GM18868 (cell line): ENCODE results near the gene GRK7.

Experiments used
- ATAC-seq: cut with Tn5 transposase; IDR thresholded peaks from one replicate; pipeline ENCODE4 v1.9.1; 2021; ENCODE audit warnings: mild to moderate bottlenecking, moderate library complexity; ENCODE audit not compliant: unreplicated experiment

GRK7 gene

GRCh38 chr3:141763088-141763750, at the start of gene GRK7:
Gene GRK7 (plus strand): TSS chr3:141763408. CDS start chr3:141778285, 14,877 bp downstream.
- ATAC-seq = no peak

DNA sequence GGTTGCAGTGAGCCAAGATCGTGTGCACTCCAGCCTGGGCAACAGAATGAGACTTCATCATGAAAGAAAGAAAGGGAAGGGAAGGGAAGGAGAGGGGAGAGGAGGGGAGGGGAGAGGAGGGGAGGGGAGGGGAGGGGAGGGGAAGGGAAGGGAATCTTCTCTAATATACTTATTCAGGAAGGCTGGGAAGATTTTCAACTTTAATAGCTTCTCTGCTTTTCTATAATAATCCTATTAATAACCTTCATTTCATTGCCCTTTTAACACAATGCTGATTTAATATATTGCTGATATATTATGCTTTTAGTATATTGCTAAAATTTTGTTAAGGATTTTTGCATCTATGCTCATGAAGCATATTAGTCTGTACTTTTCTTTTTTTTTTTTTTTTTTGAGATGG, 48.5 kb upstream of the GRK7 start:
- no peak for ATAC-seq

GRCh38 chr3:141722081-141722480, 41.1 kb upstream of the GRK7 start:
- no peak for ATAC-seq

DNA sequence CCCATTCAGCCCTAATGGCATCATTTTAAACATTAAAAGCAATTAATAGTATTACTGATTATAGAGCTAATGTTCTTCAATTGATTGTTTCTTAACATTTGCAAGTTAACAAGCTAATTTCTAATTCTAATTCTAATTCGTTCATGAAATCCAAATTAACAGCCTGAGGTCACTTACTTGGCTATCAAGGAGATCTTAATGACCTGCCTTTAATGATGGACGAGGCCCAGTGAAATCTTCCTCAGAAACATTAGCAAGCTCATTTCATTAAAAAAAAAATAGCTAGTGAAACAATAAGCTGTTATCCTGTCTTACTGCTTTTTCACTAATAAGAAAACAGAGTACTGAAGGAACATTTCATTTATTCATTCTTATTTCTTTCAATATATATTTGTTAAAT, 40.6 kb upstream of the GRK7 start:
- ATAC-seq = no peak

DNA sequence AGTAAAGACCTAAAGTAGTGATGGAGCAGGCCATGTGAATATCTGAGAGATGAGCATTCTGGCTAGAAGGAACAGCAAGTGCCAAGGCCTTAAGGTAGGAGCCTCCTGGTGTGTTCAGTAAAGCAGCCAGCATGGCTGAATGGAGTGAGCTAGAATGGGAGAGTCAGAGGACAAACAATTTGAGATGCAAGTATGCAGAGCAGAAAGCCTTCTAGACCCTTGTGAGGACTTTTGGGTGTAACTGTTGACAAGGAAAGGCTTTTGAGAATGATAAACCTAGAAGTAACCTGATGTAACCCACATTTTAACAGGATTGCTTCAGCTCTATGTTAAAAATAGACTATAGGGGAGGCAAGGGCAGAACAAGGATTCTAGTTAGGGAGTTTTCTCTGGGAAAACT, 40.0 kb upstream of the GRK7 start:
- no peak for ATAC-seq

GRCh38 chr3:141724186-141724585, 39.0 kb upstream of the GRK7 start:
- ATAC-seq = no peak

DNA sequence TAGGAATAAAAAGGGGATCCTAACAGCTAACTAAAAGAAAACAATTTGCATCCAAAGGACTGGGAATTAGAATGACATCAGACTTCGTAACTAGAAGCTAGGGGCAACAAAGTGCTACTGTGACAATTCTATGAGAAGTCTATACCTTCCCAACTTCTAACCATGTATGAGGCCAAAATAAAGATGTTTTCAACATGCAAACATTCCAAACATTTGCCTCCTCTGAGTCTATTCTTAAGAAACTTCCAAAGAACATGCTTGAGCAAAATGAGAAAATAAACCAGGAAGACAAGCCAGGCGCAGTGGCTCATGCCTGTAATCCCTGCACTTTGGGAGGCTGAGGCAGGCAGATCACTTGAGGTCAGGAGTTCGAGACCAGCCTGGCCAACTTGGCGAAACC, 38.2 kb upstream of the GRK7 start:
- no peak for ATAC-seq

- no peak for ATAC-seq
Measured at GRCh38 chr3:141726483-141726882, 36.7 kb upstream of the GRK7 start.

DNA sequence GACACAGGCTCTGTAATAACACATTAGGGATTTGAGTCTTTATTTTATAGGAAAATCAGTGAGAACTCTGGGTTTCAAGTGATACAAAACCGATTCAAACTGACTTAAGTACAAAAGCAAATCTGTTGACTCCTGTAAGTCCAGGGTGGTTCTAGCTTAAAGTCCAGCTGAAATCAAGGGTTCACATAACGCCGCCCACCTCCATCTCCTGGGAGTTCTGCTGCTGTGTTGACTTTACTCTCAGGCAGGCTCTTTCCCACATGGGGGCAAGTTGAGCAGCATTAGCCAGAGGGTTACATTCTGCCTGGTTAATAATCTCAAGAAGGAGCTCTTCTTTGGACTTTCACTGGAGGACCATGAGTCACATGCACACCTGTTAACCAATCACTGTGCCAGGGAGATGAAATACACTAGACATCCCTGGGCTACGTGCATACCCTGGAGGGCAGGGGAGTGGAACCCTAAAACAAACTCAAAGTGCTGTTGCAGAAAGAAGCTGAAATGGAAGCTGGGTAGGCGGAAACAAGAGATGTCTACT, 34.8 kb upstream of the GRK7 start:
- no peak for ATAC-seq

- ATAC-seq = no peak
Measured at GRCh38 chr3:141729240-141729639, 34.0 kb upstream of the GRK7 start.

- ATAC-seq = no peak
Measured at GRCh38 chr3:141735176-141735575, 28.0 kb upstream of the GRK7 start.

DNA sequence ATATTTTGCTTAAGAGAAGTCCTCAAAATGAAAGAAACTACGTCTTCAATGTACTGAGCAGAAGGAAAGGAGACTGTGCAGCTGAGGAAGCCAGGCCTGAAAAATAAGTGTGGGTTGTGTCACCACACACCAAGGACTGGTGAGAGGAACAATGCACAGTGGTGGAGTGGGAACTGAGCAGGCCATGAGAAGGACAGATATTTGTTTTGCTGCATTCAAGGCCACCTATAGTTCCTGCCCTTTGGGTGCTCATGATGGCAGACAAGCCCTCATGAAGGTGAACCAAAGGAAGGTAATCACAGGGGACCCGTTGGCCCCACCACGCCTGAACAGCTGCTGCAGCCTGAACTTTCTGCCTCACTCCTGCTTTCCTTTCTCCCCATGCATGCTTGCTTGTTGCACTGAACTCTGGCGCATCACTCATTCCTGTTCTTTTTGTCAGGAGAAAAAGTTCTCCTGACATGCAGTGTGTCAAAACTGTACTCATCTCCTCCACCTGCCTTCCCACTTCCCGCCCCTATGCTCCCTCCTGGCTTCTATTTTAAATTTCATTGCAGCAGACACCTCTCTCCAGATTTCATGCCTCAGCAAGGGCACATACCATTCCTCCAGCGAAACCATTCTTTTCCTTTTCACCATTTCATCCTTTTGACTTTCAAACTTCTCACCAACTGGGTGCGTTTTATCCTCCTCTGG, 27.3 kb upstream of the GRK7 start:
- ATAC-seq = no peak

GRCh38 chr3:141737093-141737492, 26.1 kb upstream of the GRK7 start:
- ATAC-seq = no peak

DNA sequence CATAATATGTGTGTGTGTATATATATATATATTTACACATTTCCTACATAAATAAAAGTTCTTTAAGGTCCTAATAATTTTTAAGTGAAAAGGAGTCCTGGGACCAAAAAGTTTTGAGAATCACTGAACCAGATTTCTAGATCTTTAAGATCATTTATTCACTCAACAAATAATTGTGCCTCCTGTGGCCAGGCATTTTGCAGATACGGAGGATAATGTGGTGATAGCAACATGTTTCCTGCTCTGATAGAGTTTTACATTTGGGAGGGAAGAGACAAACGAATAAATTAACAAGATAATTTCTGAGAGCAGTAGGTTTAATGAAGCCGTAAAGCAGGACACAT, 25.6 kb upstream of the GRK7 start:
- ATAC-seq = no peak

GRCh38 chr3:141738022-141738890, 25.0 kb upstream of the GRK7 start, which contains the start of gene RNF7:
Gene RNF7 (plus strand): TSS chr3:141738298. CDS start chr3:141738342, 44 bp downstream.
- peak; percentile 91 for ATAC-seq

- no peak for ATAC-seq
Measured at GRCh38 chr3:141738891-141739363, 24.3 kb upstream of the GRK7 start.

DNA sequence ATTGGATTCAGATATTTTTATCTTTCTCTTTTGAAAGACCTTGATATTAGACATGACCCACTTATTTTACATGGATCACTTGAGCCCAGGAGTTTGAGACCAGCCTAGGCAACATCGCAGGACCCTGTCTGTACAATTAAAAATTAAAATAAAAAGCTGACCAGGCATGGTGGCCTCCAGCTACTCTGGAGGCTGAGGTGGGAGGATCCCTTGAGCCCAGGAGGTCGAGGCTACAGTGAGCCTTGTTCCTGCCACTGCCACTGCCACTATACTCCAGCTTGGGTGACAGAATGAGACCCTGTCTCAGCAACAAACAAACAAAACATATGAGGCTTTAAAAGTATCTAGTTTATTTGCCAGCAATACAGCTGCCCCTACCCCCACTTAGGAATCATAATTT, 23.5 kb upstream of the GRK7 start:
- no peak for ATAC-seq

GRCh38 chr3:141740349-141740748, 22.9 kb upstream of the GRK7 start:
- ATAC-seq = no peak

DNA sequence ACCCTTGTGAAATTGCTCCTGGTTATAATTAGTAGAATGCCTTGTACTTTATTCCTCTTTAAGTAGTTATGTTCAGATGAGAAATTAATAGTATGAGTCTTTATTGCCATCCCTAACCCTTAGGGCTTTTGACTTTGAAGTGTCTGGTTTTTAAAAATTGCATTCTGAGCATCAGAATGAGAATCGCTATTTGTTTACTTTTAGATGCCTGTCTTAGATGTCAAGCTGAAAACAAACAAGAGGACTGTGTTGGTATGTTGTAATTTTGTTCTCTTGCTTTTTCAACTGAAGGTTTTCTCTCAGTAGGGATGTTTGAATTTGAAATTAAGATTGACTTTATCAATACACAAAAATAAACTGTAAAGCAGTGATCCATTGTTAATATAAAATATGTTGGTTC, 19.9 kb upstream of the GRK7 start:
- no peak for ATAC-seq

DNA sequence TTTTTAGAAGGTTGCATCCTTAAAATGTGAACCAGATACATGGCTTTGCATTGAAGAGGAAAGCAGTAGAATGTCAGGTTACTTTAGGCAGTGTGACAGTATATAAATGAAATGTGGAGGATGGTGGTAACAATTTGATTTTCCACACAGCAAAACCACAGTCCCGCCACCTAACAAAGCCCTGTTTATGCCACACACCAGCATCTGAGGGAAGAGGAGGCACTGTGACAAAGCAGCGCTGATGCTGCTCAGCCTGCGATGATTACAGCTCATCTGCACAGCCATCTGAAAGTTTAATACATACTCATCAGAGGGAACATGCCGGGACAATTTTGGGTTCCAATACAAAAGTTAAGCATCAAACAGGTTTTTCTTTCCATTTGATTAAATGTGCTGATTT, 16.2 kb upstream of the GRK7 start:
- ATAC-seq = no peak

- no peak for ATAC-seq
Measured at GRCh38 chr3:141753399-141753798, 9.8 kb upstream of the GRK7 start.
